ENCODE results near the gene FCHSD2. TPM values are rescaled to one million over a fixed set of nuclear protein-coding genes. Genes with fewer than 3 reads are reported as not detected.

FCHSD2 gene
- total RNA-seq, 4 donors from 2014 or later = 5.7 to 16.8 (median 7.9) TPM

- 74% methylated on average over 4 of the region's 4 CpGs for WGBS
- TF ChIP-seq EP300 (IDR thresholded peaks at IDR 0.05) (no peak), POLR2A (IDR thresholded peaks at IDR 0.05) (no peak), CTCF (IDR thresholded peaks at IDR 0.05) (no peak), POLR2AphosphoS5 (IDR thresholded peaks at IDR 0.05) (no peak)
Measured at GRCh38 chr11:73058989-73059674, 83.0 kb downstream of the FCHSD2 start.

GRCh38 chr11:73055655-73056354, 86.3 kb downstream of the FCHSD2 start:
- TF ChIP-seq POLR2AphosphoS5 (IDR thresholded peaks at IDR 0.05) (no peak), CTCF (IDR thresholded peaks at IDR 0.05) (no peak), EP300 (IDR thresholded peaks at IDR 0.05) (no peak)
- Histone ChIP-seq H3K27me3 (no peaks in the 10 kb centered on the region), H3K9me3 (no peaks in the 10 kb centered on the region), H3K27ac (no peak overlapping the region), H3K4me3 (no peak overlapping the region), H3K4me1 (no peaks in the 10 kb centered on the region), H3K36me3 (no peaks in the 10 kb centered on the region)
- 88% methylated on average over 3 of the region's 3 CpGs for WGBS
- no peak for DNase-seq (ENCODE audit: low spot score in 2 of 2)

More at GRCh38 chr11:73058989-73059674, 83.0 kb downstream of the FCHSD2 start:
- no peak overlapping the region for H3K27ac ChIP-seq
- H3K4me1 ChIP-seq = no peaks in the 10 kb centered on the region
- H3K27me3 ChIP-seq = no peaks in the 10 kb centered on the region
- no peaks in the 10 kb centered on the region for H3K9me3 ChIP-seq
- no peak for DNase-seq (ENCODE audit: low spot score in 2 of 2)
- peaks cover 5% of the 10 kb centered on the region for H3K36me3 ChIP-seq
- no peak overlapping the region for H3K4me3 ChIP-seq

- Histone ChIP-seq H3K27me3 (no peaks in the 10 kb centered on the region), H3K27ac (no peak overlapping the region), H3K4me3 (no peak overlapping the region), H3K4me1 (no peaks in the 10 kb centered on the region), H3K9me3 (no peaks in the 10 kb centered on the region), H3K36me3 (no peaks in the 10 kb centered on the region)
- whole genome bisulfite sequencing = 91% methylated on average over 5 of the region's 5 CpGs
- no peak for DNase-seq (ENCODE audit: low spot score in 2 of 2)
- no peak for TF ChIP-seq POLR2A (IDR thresholded peaks at IDR 0.05)
- no peak for TF ChIP-seq EP300 (IDR thresholded peaks at IDR 0.05)
- TF ChIP-seq CTCF (IDR thresholded peaks at IDR 0.05) = no peak
- TF ChIP-seq POLR2AphosphoS5 (IDR thresholded peaks at IDR 0.05) = no peak
Measured at GRCh38 chr11:73055002-73055401, 87.1 kb downstream of the FCHSD2 start.

GRCh38 chr11:73053964-73054363, 88.2 kb downstream of the FCHSD2 start:
- Histone ChIP-seq H3K36me3 (no peaks in the 10 kb centered on the region), H3K4me3 (no peak overlapping the region), H3K9me3 (no peaks in the 10 kb centered on the region), H3K27ac (no peak overlapping the region), H3K27me3 (no peaks in the 10 kb centered on the region), H3K4me1 (no peaks in the 10 kb centered on the region)
- no peak for TF ChIP-seq POLR2A (IDR thresholded peaks at IDR 0.05)
- TF ChIP-seq POLR2AphosphoS5 (IDR thresholded peaks at IDR 0.05) = no peak
- TF ChIP-seq EP300 (IDR thresholded peaks at IDR 0.05) = no peak
- no peak for TF ChIP-seq CTCF (IDR thresholded peaks at IDR 0.05)
- WGBS = 86% methylated on average over 1 of the region's 1 CpG
- no peak for DNase-seq (ENCODE audit: low spot score in 2 of 2)

GRCh38 chr11:73048446-73048845, 93.7 kb downstream of the FCHSD2 start:
- Histone ChIP-seq H3K36me3 (no peaks in the 10 kb centered on the region), H3K4me3 (no peak overlapping the region), H3K9me3 (no peaks in the 10 kb centered on the region), H3K4me1 (no peaks in the 10 kb centered on the region), H3K27ac (no peak overlapping the region), H3K27me3 (no peaks in the 10 kb centered on the region)
- no peak for DNase-seq (ENCODE audit: low spot score in 2 of 2)
- no peak for TF ChIP-seq POLR2A (IDR thresholded peaks at IDR 0.05)
- no peak for TF ChIP-seq CTCF (IDR thresholded peaks at IDR 0.05)
- TF ChIP-seq EP300 (IDR thresholded peaks at IDR 0.05) = no peak
- no peak for TF ChIP-seq POLR2AphosphoS5 (IDR thresholded peaks at IDR 0.05)
- 88% methylated on average over 3 of the region's 3 CpGs for WGBS

Data from suprapubic skin (tissue), 4 donors.